Effector memory CD4-positive, alpha-beta T cell (primary cell): ENCODE measurements around the gene NCK2.
"Not testable (repeated sequence)": the region's sequence is repeated elsewhere in the genome, so short reads cannot be mapped to it uniquely, and the experiment has no call there.

ENCODE experiments used
- DNase-seq, 3 donors: peaks; one replicate each; pipeline ENCODE4 v3.0.0-alpha.2; 2020
- H3K27ac ChIP-seq: 2 replicates; pipeline ENCODE4 v1.7.0; 2013; ENCODE audit warnings: mild to moderate bottlenecking, low read length, moderate library complexity; ENCODE audit not compliant: insufficient read depth, poor library complexity, severe bottlenecking
- H3K27me3 ChIP-seq: replicated peaks from 2 replicates; pipeline ENCODE4 v1.7.0; 2013; ENCODE audit warnings: mild to moderate bottlenecking, low read length; ENCODE audit not compliant: insufficient read depth, control insufficient read depth, poor library complexity, severe bottlenecking
- H3K36me3 ChIP-seq: 2 replicates; pipeline ENCODE4 v1.7.0; 2013; ENCODE audit warnings: mild to moderate bottlenecking, low read length, moderate library complexity; ENCODE audit not compliant: control insufficient read depth, insufficient read depth
- H3K4me1 ChIP-seq: 2 replicates; pipeline ENCODE4 v1.7.0; 2013; ENCODE audit warnings: low read length, mild to moderate bottlenecking; ENCODE audit not compliant: control insufficient read depth, insufficient read depth, poor library complexity, severe bottlenecking
- H3K4me3 ChIP-seq: 2 replicates; pipeline ENCODE4 v1.7.0; 2013; ENCODE audit warnings: low read length, low read depth, mild to moderate bottlenecking; ENCODE audit not compliant: insufficient read depth, poor library complexity, severe bottlenecking
- H3K9me3 ChIP-seq: 2 replicates; pipeline ENCODE4 v1.7.0; 2013; ENCODE audit warnings: mild to moderate bottlenecking, low read length, moderate library complexity; ENCODE audit not compliant: control insufficient read depth

NCK2 gene

DNA sequence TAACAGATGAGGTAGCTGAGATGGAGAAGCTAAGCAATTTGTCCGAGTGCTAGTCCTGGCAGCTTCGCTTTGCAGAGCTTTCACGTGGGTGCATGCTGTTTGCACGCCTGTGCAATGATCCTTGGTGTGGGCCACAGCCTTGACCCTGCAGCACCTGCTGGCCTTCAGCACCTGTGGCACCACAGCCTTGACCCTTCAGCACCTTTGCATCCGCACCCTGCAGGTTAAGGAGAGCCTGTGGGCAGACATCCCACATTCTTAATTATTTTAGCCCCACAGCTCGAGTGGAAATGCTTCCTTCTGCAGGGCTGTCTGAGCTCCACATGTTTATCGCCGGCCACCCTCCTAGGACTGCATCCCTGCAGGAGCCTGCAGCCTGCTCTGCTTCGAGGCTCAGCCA, 19.3 kb downstream of the NCK2 start:
- Histone ChIP-seq H3K4me1 (peaks cover 67% of the 10 kb centered on the region), H3K36me3 (peaks cover 10% of the 10 kb centered on the region), H3K27me3 (no peaks in the 10 kb centered on the region), H3K4me3 (no peak overlapping the region), H3K9me3 (no peaks in the 10 kb centered on the region), H3K27ac (no peak overlapping the region)
- DNase-seq: no peak

DNA sequence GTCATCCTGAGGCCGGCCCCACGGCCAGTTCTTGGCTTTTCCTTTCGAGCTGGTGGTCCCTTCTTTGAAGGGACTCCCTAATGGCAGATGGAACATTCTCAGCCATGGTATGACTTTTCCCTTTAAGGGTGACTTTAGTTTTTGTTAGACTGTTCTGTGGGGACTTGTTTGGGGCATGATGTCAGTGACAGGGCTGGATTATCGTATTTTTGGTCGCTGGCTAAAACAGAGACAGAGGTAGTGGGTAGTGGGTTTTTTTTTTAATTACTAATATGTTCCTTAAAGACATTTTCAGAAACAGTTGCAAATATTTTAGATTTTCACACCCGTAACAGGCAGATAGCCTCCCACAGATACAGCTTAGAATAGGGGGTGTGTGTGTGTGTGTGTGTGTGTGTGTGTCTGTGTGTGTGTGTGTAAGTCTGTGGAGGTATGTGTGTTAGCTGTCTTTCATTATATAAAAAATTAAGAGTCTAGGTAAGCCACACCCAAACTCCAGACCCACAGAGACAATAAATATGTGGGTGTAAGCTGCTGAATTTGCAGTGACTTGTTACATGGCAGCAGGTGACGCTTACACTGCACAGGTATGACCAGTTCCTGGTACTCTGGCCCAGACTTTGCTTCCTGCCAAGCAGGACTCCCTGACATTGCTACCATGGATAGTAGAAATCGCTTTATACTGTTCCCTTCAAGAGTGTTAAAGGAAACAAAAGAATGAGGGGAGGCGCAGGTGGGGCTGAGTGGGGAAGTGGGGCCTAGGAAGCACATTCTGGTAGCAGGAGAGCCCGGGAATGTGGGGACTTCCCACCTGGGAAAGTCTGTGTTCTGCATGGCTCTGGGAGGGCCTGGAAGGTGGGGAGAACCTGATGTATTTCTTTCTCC, 20.9 kb downstream of the NCK2 start:
- Histone ChIP-seq H3K9me3 (no peaks in the 10 kb centered on the region), H3K4me3 (no peak overlapping the region), H3K27ac (peak overlapping the region; percentile 51), H3K4me1 (peaks cover 74% of the 10 kb centered on the region), H3K27me3 (no peaks in the 10 kb centered on the region), H3K36me3 (peaks cover 10% of the 10 kb centered on the region)
- no peak for DNase-seq

DNA sequence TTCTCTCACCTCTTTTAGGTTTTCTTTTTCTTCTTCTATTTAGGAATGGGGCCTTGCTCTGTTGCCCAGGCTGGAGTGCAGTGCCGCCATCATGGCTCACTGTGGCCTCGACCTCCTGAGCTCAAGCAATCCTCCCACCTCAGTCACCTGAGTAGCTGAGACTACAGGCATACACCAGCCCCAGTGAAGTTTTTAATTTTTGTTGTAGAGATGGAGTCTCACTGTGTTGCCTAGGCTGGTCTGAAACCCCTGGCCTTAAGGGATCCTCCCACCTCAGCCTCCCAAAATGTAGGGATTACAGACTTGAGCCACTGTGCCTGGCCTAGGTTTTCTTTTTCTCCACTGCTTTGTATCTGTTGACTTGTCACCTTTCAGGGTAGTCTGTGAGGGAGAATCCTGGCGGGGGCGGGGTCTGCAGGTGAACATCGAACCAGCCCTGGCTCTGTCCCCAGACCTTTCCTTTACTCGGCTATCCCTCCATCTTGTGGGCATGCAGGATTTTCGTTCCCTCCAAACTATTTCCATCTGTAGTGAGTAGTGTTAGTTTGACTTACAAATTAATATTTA, 21.7 kb downstream of the NCK2 start:
- peak overlapping the region; percentile 51 for H3K27ac ChIP-seq
- no peak overlapping the region for H3K4me3 ChIP-seq
- H3K27me3 ChIP-seq: no peaks in the 10 kb centered on the region
- H3K4me1 ChIP-seq: peaks cover 73% of the 10 kb centered on the region
- DNase-seq: no peak
- no peaks in the 10 kb centered on the region for H3K9me3 ChIP-seq
- peaks cover 10% of the 10 kb centered on the region for H3K36me3 ChIP-seq

DNA sequence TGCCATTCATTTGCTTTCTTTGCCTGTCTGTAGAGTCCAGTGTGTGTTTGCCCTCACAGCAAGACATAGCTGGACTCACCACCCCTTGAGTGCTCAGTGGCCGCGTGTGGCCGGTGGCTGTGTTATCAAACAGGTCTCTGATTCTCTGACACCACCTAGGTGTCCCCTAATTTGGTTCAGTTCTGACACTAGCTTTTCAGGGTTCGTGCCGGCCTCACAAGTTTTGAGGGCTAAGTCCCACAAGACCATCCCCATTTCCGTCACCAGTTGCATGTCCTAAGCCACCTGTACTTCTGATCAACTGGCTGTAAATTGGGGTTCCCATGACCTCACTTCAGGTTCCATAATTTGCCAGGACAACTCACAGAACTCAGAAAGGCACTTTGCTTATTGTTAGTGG, 23.5 kb downstream of the NCK2 start:
- Histone ChIP-seq H3K4me3 (no peak overlapping the region), H3K27me3 (no peaks in the 10 kb centered on the region), H3K9me3 (no peaks in the 10 kb centered on the region), H3K36me3 (peaks cover 10% of the 10 kb centered on the region), H3K4me1 (peaks cover 76% of the 10 kb centered on the region), H3K27ac (no peak overlapping the region)
- no peak for DNase-seq

DNA sequence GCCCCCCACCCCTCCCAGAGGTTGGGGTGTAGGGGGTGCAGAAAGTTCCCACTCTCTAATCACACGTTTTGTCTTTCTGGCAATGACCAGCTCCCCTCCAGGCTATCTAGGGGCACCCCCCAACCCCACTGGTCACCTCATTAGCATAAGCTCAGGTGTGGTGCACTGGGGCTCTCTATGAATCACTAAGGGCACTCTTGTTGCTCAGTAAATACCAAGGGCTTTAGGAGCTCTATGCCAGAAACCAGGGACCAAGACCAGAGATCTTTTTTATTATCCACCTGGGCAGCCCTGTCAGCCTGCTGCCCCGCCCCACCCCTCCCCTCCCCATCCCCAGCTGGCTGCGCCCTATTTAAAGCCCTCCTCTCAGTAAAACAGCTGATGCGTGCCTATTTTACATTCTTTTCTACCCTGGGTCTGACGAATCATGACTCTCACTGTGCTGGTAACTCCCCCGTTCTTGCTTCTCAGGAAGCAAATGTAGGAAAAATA, 24.3 kb downstream of the NCK2 start:
- H3K4me1 ChIP-seq: peaks cover 81% of the 10 kb centered on the region
- peaks cover 10% of the 10 kb centered on the region for H3K36me3 ChIP-seq
- H3K27ac ChIP-seq: peak overlapping the region; percentile 39
- no peaks in the 10 kb centered on the region for H3K9me3 ChIP-seq
- no peak overlapping the region for H3K4me3 ChIP-seq
- no peaks in the 10 kb centered on the region for H3K27me3 ChIP-seq
- no peak for DNase-seq

DNA sequence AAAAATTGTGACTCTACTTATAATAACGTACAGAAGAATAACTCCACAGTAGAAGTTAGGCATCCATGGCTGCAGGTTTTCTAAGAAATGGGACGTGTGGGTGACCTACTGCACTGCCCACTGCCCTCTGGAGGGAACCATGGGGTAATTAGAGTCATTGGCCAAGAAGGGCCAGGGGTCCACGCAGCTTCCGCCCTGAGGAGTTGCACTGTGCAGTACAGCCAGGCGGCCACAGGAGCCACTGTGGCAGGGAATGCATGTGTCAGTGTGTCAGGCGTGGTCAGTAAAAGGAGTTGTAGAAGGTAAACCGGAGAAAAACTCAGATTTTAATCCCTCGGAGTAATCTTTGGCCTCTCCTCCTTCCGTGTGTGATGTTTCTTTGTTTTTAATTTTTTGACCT, 24.8 kb downstream of the NCK2 start:
- no peak for DNase-seq

DNA sequence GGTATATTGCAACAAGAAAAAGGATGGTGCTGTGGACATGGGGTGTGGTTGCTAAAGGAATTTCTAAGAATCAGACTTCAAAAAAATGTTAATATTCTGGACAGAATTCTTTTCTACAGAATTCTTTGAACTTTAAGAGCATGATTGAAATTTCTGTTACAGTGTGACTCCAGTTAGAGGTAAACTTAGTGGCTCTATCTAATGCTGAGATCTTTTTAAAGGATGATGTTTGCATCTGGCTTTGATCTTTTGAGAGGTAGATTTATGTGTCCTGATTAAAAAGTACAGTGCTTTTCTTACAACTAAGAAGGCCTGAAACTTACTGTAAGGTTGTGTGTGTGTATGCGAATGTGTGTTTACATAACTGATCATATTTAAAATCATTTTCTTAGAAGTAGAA, 25.4 kb downstream of the NCK2 start:
- Histone ChIP-seq H3K9me3 (no peaks in the 10 kb centered on the region), H3K27me3 (no peaks in the 10 kb centered on the region), H3K4me3 (no peak overlapping the region), H3K27ac (peak overlapping the region; percentile 40), H3K36me3 (peaks cover 10% of the 10 kb centered on the region), H3K4me1 (peaks cover 85% of the 10 kb centered on the region)
- no peak for DNase-seq

More for the DNA sequence above, 24.8 kb downstream of the NCK2 start:
- Histone ChIP-seq H3K4me3 (no peak overlapping the region), H3K9me3 (no peaks in the 10 kb centered on the region), H3K27me3 (no peaks in the 10 kb centered on the region), H3K27ac (peak overlapping the region; percentile 40), H3K36me3 (peaks cover 10% of the 10 kb centered on the region), H3K4me1 (peaks cover 81% of the 10 kb centered on the region)

DNA sequence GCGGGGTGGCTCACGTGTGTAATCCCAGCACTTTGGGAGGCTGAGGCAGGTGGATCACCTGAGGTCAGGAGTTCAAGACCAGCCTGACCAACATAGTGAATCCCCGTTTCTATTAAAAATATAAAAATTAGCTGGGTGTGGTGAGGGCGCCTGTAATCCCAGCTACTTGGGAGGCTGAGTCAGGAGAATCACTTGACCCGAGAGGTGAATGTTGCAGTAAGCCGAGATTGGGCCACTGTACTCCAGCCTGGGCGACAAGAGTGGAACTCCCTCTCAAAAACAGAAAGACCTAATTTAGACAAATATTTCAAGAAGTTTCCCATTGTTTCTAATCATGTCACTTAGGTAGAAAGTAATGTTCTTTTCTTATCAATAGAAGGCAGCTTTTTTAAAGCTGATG, 26.6 kb downstream of the NCK2 start:
- H3K4me3 ChIP-seq, H3K9me3 ChIP-seq, DNase-seq, H3K27me3 ChIP-seq: not testable (repeated sequence)
- Histone ChIP-seq H3K27ac (peak overlapping the region; percentile 29), H3K36me3 (peaks cover 10% of the 10 kb centered on the region), H3K4me1 (peaks cover 85% of the 10 kb centered on the region)

DNA sequence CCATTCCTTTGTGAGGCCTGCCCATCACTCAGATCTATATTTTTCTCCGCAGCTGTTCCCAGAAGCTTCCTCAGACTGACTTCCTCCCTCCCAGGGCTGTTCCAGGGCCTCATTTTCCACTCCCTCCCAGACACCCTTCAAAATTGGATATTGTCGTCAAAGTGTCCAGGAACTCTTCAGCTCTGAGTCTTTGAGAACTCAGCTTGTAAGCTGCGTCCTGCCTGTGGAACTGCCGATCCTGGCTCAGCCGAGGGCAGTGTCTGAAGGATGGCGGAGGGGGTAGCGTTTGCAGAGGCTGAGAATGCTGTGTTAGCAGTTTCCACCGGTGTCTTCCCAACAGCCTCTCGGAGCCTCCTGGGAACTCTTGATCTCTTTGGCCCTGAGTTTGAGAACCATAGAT, 27.1 kb downstream of the NCK2 start:
- no peak for DNase-seq
- Histone ChIP-seq H3K4me3 (no peak overlapping the region), H3K27ac (peak overlapping the region; percentile 29), H3K9me3 (no peaks in the 10 kb centered on the region), H3K27me3 (no peaks in the 10 kb centered on the region), H3K4me1 (peaks cover 85% of the 10 kb centered on the region), H3K36me3 (peaks cover 5% of the 10 kb centered on the region)

DNA sequence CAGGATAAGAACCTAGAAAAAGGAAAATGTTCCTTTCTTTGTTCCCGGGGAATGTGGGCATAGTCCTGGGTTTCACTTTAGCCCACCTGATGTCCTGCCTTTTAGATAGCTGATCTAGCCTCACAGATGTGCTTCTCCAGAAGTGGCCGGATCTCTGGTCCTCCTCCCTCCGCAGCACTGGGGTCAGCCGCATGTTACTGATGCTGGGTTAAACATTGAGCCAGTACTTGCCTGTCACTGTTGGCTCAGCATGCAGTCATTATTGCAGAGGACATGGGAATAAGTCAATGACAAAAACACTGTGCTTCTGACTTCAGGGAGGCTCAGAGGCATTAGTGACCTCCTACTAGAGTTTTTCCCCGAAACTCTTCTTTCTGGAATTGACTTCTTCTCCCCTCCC, 27.6 kb downstream of the NCK2 start:
- H3K27ac ChIP-seq: peak overlapping the region; percentile 29
- no peak overlapping the region for H3K4me3 ChIP-seq
- peaks cover 4% of the 10 kb centered on the region for H3K36me3 ChIP-seq
- H3K27me3 ChIP-seq: no peaks in the 10 kb centered on the region
- H3K9me3 ChIP-seq: no peaks in the 10 kb centered on the region
- H3K4me1 ChIP-seq: peaks cover 85% of the 10 kb centered on the region
- no peak for DNase-seq
